Smooth muscle cell (in vitro differentiated cells): Measurements from ENCODE around the gene SEC23IP. TPM values are rescaled to one million over a fixed set of nuclear protein-coding genes. Genes with fewer than 3 reads are reported as not detected.

Source experiments
- DNase-seq: peaks from one replicate; lab custom pipeline; 2025; ENCODE audit not compliant: unreplicated experiment; lab: John Stamatoyannopoulos, UW
- H2AFZ ChIP-seq: fragments of 200-600 bp; sonication (generic); 2 replicates; pipeline ENCODE4 v1.6.0; 2016; ENCODE audit warnings: antibody characterized with exemption, low read depth, mild to moderate bottlenecking
- H3F3A ChIP-seq: fragments of 200-600 bp; sonication (generic); 2 replicates; pipeline ENCODE4 v1.6.0; 2017; ENCODE audit warnings: antibody characterized with exemption, low read depth
- H3K27ac ChIP-seq: fragments of 200-600 bp; sonication (generic); 2 replicates; pipeline ENCODE4 v1.5.1; 2016; ENCODE audit warnings: low read depth, mild to moderate bottlenecking
- H3K27me3 ChIP-seq: fragments of 200-600 bp; sonication (generic); 2 replicates; pipeline ENCODE4 v1.6.1; 2016; ENCODE audit warnings: low read depth, mild to moderate bottlenecking
- H3K36me3 ChIP-seq: fragments of 200-600 bp; sonication (generic); 2 replicates; pipeline ENCODE4 v1.5.1; 2016; ENCODE audit warnings: low read depth
- H3K4me1 ChIP-seq: fragments of 200-600 bp; sonication (generic); 2 replicates; pipeline ENCODE4 v1.5.1; 2016; ENCODE audit warnings: low read depth
- H3K4me2 ChIP-seq: fragments of 200-600 bp; sonication (generic); 2 replicates; pipeline ENCODE4 v1.6.0; 2016; ENCODE audit warnings: mild to moderate bottlenecking
- H3K4me3 ChIP-seq: fragments of 200-600 bp; sonication (generic); 2 replicates; pipeline ENCODE4 v1.5.1; 2016; ENCODE audit warnings: mild to moderate bottlenecking
- H3K79me2 ChIP-seq: fragments of 200-600 bp; sonication (generic); 2 replicates; pipeline ENCODE4 v1.6.0; 2016; ENCODE audit warnings: low read depth, mild to moderate bottlenecking
- H3K9ac ChIP-seq: fragments of 200-600 bp; sonication (generic); 2 replicates; pipeline ENCODE4 v1.6.0; 2016; ENCODE audit warnings: low read depth
- H3K9me3 ChIP-seq: fragments of 200-600 bp; sonication (generic); replicated peaks from 2 replicates; pipeline ENCODE4 v1.5.1; 2016; ENCODE audit warnings: low read depth
- H4K20me1 ChIP-seq: fragments of 200-600 bp; sonication (generic); 2 replicates; pipeline ENCODE4 v1.6.0; 2016; ENCODE audit warnings: low read depth
- CTCF ChIP-seq: fragments of 200-600 bp; sonication (generic); IDR thresholded peaks from 2 replicates; pipeline ENCODE4 v1.5.1; 2017; ENCODE audit warnings: borderline replicate concordance, mild to moderate bottlenecking, antibody characterized with exemption; ENCODE audit not compliant: insufficient read depth, poor library complexity, severe bottlenecking
- WGBS: methylation state at CpG from one replicate; pipeline ENCODE4 v1.1.7; 2016; ENCODE audit warnings: low lambda C conversion rate; 5-methylcytosine and 5-hydroxymethylcytosine counted together
- polyA plus RNA-seq: library from polyadenylated mRNA; unstranded; fragments of >200 nt; fragmentation: Nextera tagmentation; extraction: Ambion mirVana; gene quantifications from 2 replicates; pipeline ENCODE4 v1.2.1, GENCODE V29; 2016
- total RNA-seq: library from RNA; depleted of rRNA; stranded (reverse); fragments of >200 nt; gene quantifications from 2 replicates; pipeline ENCODE4 v1.2.3, GENCODE V29; 2014

SEC23IP gene
- total and polyA plus RNA-seq, 2 experiments from 2014 or later = 35.9 to 49.4 TPM

GRCh38 chr10:119969609-119970008 lies 77.1 kb downstream of the SEC23IP start:
- no peak for DNase-seq
- Histone ChIP-seq H3K4me3 (no peak overlapping the region), H3K4me1 (no peaks in the 10 kb centered on the region), H3K27me3 (no peaks in the 10 kb centered on the region), H3K79me2 (no peaks in the 10 kb centered on the region), H4K20me1 (no peaks in the 10 kb centered on the region), H3K9ac (no peak overlapping the region), H2AFZ (no peak overlapping the region), H3K9me3 (no peaks in the 10 kb centered on the region), H3K4me2 (no peak overlapping the region), H3K36me3 (no peaks in the 10 kb centered on the region), H3F3A (no peaks in the 10 kb centered on the region), H3K27ac (no peak overlapping the region)
- TF ChIP-seq CTCF = no peak
- 61% methylated on average over 1 of the region's 1 CpG for WGBS

GRCh38 chr10:119970107-119970506 lies 77.6 kb downstream of the SEC23IP start:
- TF ChIP-seq CTCF = no peak
- Histone ChIP-seq H2AFZ (no peak overlapping the region), H3K4me1 (no peaks in the 10 kb centered on the region), H3K9me3 (no peaks in the 10 kb centered on the region), H3K36me3 (no peaks in the 10 kb centered on the region), H3F3A (no peaks in the 10 kb centered on the region), H3K9ac (no peak overlapping the region), H3K4me3 (no peak overlapping the region), H3K79me2 (no peaks in the 10 kb centered on the region), H4K20me1 (no peaks in the 10 kb centered on the region), H3K27ac (no peak overlapping the region), H3K27me3 (no peaks in the 10 kb centered on the region), H3K4me2 (no peak overlapping the region)
- 98% methylated on average over 1 of the region's 1 CpG for WGBS
- DNase-seq = no peak

- Histone ChIP-seq H3K9me3 (no peaks in the 10 kb centered on the region), H3K9ac (no peak overlapping the region), H3K79me2 (no peaks in the 10 kb centered on the region), H3K27me3 (no peaks in the 10 kb centered on the region), H3K4me3 (no peak overlapping the region), H4K20me1 (no peaks in the 10 kb centered on the region), H3F3A (no peaks in the 10 kb centered on the region), H3K4me1 (no peaks in the 10 kb centered on the region), H3K27ac (no peak overlapping the region), H3K4me2 (no peak overlapping the region), H3K36me3 (no peaks in the 10 kb centered on the region), H2AFZ (no peak overlapping the region)
- 94% methylated on average over 1 of the region's 1 CpG for WGBS
- DNase-seq = no peak
- no peak for TF ChIP-seq CTCF
Observed at GRCh38 chr10:119970963-119971362, 78.4 kb downstream of the SEC23IP start.

- 50% methylated on average over 5 of the region's 5 CpGs for WGBS
- no peaks in the 10 kb centered on the region for H3K79me2 ChIP-seq
- H3K4me2 ChIP-seq = no peak overlapping the region
- H3K36me3 ChIP-seq = no peaks in the 10 kb centered on the region
- no peaks in the 10 kb centered on the region for H4K20me1 ChIP-seq
- no peaks in the 10 kb centered on the region for H3K4me1 ChIP-seq
- no peak overlapping the region for H3K9ac ChIP-seq
- no peaks in the 10 kb centered on the region for H3K27me3 ChIP-seq
- no peak overlapping the region for H2AFZ ChIP-seq
- H3K9me3 ChIP-seq = no peaks in the 10 kb centered on the region
- DNase-seq = no peak
- no peak for TF ChIP-seq CTCF
- no peak overlapping the region for H3K27ac ChIP-seq
- no peak overlapping the region for H3K4me3 ChIP-seq
- no peaks in the 10 kb centered on the region for H3F3A ChIP-seq
Observed at GRCh38 chr10:119973281-119973680, 80.8 kb downstream of the SEC23IP start.
